Trophoblast cell (in vitro differentiated cells and primary cell): ENCODE results near the gene SLC4A8.

Experiments
- DNase-seq, 2 donors: peaks; one replicate each; pipeline ENCODE4 v3.0.0-alpha.2; 2016
- H2AFZ ChIP-seq: 2 replicates; pipeline ENCODE4 v1.6.1; 2013; ENCODE audit warnings: low read length, moderate library complexity, mild to moderate bottlenecking; ENCODE audit not compliant: insufficient read depth, poor library complexity
- H2AK5ac ChIP-seq: 2 replicates; pipeline ENCODE4 v1.6.1; 2013; ENCODE audit warnings: mild to moderate bottlenecking, low read length
- H2BK120ac ChIP-seq: 2 replicates; pipeline ENCODE4 v1.6.1; 2013; ENCODE audit warnings: low read length, mild to moderate bottlenecking, moderate library complexity; ENCODE audit not compliant: insufficient read depth, poor library complexity
- H2BK12ac ChIP-seq: 2 replicates; pipeline ENCODE4 v1.6.1; 2013; ENCODE audit warnings: mild to moderate bottlenecking, low read length, moderate library complexity
- H2BK5ac ChIP-seq: 2 replicates; pipeline ENCODE4 v1.6.1; 2013; ENCODE audit warnings: low read length, low read depth, moderate library complexity, mild to moderate bottlenecking; ENCODE audit not compliant: poor library complexity
- H3K14ac ChIP-seq: 2 replicates; pipeline ENCODE4 v1.6.1; 2013; ENCODE audit warnings: mild to moderate bottlenecking, low read length
- H3K18ac ChIP-seq: 2 replicates; pipeline ENCODE4 v1.6.1; 2013; ENCODE audit warnings: mild to moderate bottlenecking, low read length
- H3K23ac ChIP-seq: 2 replicates; pipeline ENCODE4 v1.6.1; 2013; ENCODE audit warnings: low read length
- H3K27ac ChIP-seq: 2 replicates; pipeline ENCODE4 v1.5.1; 2013; ENCODE audit warnings: low read depth, mild to moderate bottlenecking, inconsistent platforms, low read length, moderate library complexity
- H3K27me3 ChIP-seq: 2 replicates; pipeline ENCODE4 v1.6.1; 2013; ENCODE audit warnings: inconsistent platforms, mild to moderate bottlenecking, low read length, moderate library complexity; ENCODE audit not compliant: insufficient read depth
- H3K36me3 ChIP-seq, 2 experiments: 1 replicate in 1 of 2; 2 replicates in 1 of 2; pipeline ENCODE4 v1.6.1; 2013; ENCODE audit warnings: low read length in 2 of 2, mild to moderate bottlenecking in 2 of 2, moderate library complexity in 1 of 2; ENCODE audit not compliant: insufficient read depth in 2 of 2, control insufficient read depth in 1 of 2
- H3K4ac ChIP-seq: 2 replicates; pipeline ENCODE4 v1.6.1; 2013; ENCODE audit warnings: low read depth, mild to moderate bottlenecking, low read length, moderate library complexity
- H3K4me1 ChIP-seq, 2 experiments: 1 replicate in 1 of 2; 2 replicates in 1 of 2; pipeline ENCODE4 v1.6.1; 2013; ENCODE audit warnings: low read length in 2 of 2, mild to moderate bottlenecking in 2 of 2, moderate library complexity in 1 of 2; ENCODE audit not compliant: insufficient read depth in 2 of 2, control insufficient read depth in 1 of 2
- H3K4me2 ChIP-seq: 2 replicates; pipeline ENCODE4 v1.6.1; 2013; ENCODE audit warnings: inconsistent platforms, mild to moderate bottlenecking, low read length, moderate library complexity
- H3K4me3 ChIP-seq: 2 replicates; pipeline ENCODE4 v1.5.1; 2013; ENCODE audit warnings: mild to moderate bottlenecking, low read depth, low read length, inconsistent platforms
- H3K79me1 ChIP-seq: one replicate; pipeline ENCODE4 v1.6.1; 2013; ENCODE audit warnings: low read length
- H3K79me2 ChIP-seq: 2 replicates; pipeline ENCODE4 v1.6.1; 2013; ENCODE audit warnings: low read length, mild to moderate bottlenecking; ENCODE audit not compliant: control insufficient read depth, insufficient read depth, poor library complexity
- H3K9ac ChIP-seq: 2 replicates; pipeline ENCODE4 v1.6.1; 2013; ENCODE audit warnings: mild to moderate bottlenecking, low read length
- H3K9me3 ChIP-seq: 2 replicates; pipeline ENCODE4 v1.6.1; 2013; ENCODE audit warnings: low read depth, mild to moderate bottlenecking, control low read depth, inconsistent platforms, low read length; ENCODE audit not compliant: insufficient read depth
- H4K12ac ChIP-seq: 2 replicates; pipeline ENCODE4 v1.6.1; 2013; ENCODE audit warnings: low read depth, mild to moderate bottlenecking, low read length, moderate library complexity
- H4K8ac ChIP-seq: 2 replicates; pipeline ENCODE4 v1.6.1; 2013; ENCODE audit warnings: low read depth, mild to moderate bottlenecking, low read length, moderate library complexity
- H4K91ac ChIP-seq: one replicate; pipeline ENCODE4 v1.6.1; 2013; ENCODE audit warnings: low read depth, mild to moderate bottlenecking, low read length, moderate library complexity
- WGBS: extraction: QIAGEN DNeasy Blood & Tissue Kit; methylation state at CpG from one replicate; pipeline ENCODE4 v1.1.7; 2013; ENCODE audit warnings: missing lambda C conversion rate; ENCODE audit not compliant: insufficient read length, insufficient coverage; ENCODE audit errors: extremely low coverage; 5-methylcytosine and 5-hydroxymethylcytosine counted together

Gene SLC4A8

DNA sequence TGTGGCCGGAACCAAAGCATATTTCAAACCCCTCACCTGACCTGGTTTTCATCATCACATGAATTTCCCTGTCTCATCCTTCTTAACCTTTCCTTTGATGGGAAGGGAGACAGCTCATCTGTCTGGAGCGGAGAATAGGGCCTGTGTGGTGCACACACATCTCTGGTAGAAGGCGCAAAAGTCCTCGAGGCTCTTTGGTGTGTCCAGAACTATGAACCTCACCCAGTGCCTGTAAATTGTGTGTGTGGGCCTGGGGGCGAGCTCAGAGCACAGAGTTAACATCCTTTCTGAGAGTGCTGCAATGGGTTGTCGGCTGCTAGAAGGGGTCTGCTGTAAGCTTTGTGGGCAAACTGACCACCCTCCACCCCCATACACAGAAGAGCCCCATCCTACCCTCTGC, 34.2 kb upstream of the SLC4A8 start:
- Histone ChIP-seq H4K91ac (peak overlapping the region; percentile 99), H3K4me2 (peak overlapping the region; percentile 64), H2BK120ac (peak overlapping the region; percentile 93), H3K18ac (peak overlapping the region; percentile 98), H3K36me3 (peaks cover 9 to 13% of the 10 kb centered on the region in 2 experiments), H2BK5ac (peak overlapping the region; percentile 95), H3K14ac (peak overlapping the region; percentile 98), H4K8ac (peak overlapping the region; percentile 75), H4K12ac (peak overlapping the region; percentile 20), H3K4me1 (peaks cover 41 to 42% of the 10 kb centered on the region in 2 experiments), H3K23ac (no peak overlapping the region), H3K4ac (peak overlapping the region; percentile 96), H3K9ac (peak overlapping the region; percentile 75), H3K4me3 (peak overlapping the region; percentile 74), H2AK5ac (no peak overlapping the region), H3K9me3 (no peaks in the 10 kb centered on the region), H2AFZ (peak overlapping the region; percentile 78), H2BK12ac (peak overlapping the region; percentile 44), H3K79me2 (peaks cover 25% of the 10 kb centered on the region), H3K27me3 (no peaks in the 10 kb centered on the region), H3K27ac (peak overlapping the region; percentile 96), H3K79me1 (peaks cover 67% of the 10 kb centered on the region)
- no CpG with 5 or more reads among the region's 6 CpGs for WGBS
- DNase-seq = peak; percentile 94

DNA sequence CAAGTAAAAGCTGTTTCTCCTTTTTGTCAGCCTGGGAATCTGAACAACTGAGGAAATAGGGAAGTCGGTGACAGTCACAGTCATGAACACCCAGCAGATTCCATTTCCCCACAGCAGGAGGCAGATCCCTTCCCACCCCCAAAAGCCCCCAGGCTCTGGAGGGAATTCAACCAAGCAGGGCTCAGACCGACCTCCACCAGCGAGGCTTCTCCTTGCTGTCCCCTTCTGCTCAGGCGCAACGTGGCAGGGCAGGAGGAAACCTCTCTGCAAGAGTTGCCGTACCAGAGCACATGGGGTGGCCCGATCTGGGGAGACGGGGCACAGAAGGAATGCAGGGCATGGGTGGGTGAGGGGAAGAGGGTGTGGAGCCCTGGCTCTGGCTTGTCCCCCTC, 33.7 kb upstream of the SLC4A8 start:
- Histone ChIP-seq H4K8ac (peak overlapping the region; percentile 75), H3K14ac (peak overlapping the region; percentile 98), H3K4me1 (peaks cover 43% of the 10 kb centered on the region in 2 experiments), H4K91ac (peak overlapping the region; percentile 99), H2AK5ac (peak overlapping the region; percentile 93), H3K4ac (peak overlapping the region; percentile 96), H3K4me2 (peak overlapping the region; percentile 64), H3K23ac (no peak overlapping the region), H3K4me3 (peak overlapping the region; percentile 74), H3K9ac (peak overlapping the region; percentile 75), H4K12ac (peak overlapping the region; percentile 20), H2AFZ (peak overlapping the region; percentile 78), H2BK5ac (peak overlapping the region; percentile 95), H3K79me2 (peaks cover 25% of the 10 kb centered on the region), H3K18ac (peak overlapping the region; percentile 98), H3K27me3 (no peaks in the 10 kb centered on the region), H3K36me3 (peaks cover 9 to 13% of the 10 kb centered on the region in 2 experiments), H3K9me3 (no peaks in the 10 kb centered on the region), H2BK120ac (peak overlapping the region; percentile 93), H3K79me1 (peaks cover 66% of the 10 kb centered on the region), H3K27ac (peak overlapping the region; percentile 96), H2BK12ac (peak overlapping the region; percentile 87)
- no CpG with 5 or more reads among the region's 8 CpGs for WGBS
- peak; percentile 89 to 91 for DNase-seq

DNA sequence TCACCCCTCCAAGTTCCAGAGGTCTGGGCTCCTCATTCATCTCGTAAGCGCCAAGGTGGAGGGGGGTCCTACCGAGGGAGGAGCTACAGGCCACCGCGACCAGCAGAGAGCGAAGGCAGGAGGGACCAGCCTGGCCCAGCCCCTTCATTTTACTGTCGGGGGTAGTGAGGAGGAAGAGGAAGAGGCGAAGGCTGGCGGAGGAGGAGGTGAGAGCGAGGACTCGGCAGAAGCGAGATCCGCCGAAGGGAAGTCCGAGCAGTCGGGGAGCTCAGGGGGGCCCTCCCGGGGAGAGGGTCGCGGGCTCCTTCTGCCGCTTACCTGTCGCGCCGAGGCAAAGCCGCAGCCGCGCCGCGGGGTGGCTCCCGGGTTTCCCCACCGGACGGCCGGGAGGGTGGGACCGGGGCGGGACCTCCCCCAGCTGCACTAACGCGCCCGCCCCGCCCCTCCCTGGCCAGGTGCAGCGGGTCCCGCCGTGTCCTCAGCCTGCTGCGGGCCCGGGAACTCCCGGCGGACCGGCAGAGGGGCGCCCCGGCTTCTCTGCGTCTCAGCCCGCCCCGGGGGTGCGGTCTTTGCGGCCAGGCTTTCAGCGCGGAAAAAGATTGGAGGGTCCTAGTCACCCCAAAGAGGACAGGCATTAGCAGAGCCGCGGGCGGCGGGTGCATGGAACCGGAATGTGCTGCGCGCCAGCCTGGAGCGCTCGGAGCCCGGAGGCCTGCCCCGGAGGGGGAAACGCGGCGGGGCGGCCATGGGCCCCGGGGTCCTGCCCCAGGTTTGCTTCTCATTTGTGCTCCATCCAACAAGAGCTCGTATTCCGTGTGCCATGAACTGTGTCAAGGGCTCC, 33.1 kb upstream of the SLC4A8 start, which contains the start of gene GALNT6:
GALNT6 (minus strand) TSS at position 124 of the 841 bp plus-strand sequence. CDS start 11,625 bp downstream, outside the sequence.
- peak within 1 kb of the TSS; percentile 64 for H3K4me2 ChIP-seq
- H3K27me3 ChIP-seq = no peaks in the 10 kb centered on the region
- peak within 1 kb of the TSS; percentile 96 for H3K4ac ChIP-seq
- H3K36me3 ChIP-seq = peaks cover 9 to 13% of the 10 kb centered on the region in 2 experiments
- peak within 1 kb of the TSS; percentile 97 for H3K9ac ChIP-seq
- peaks cover 61% of the 10 kb centered on the region for H3K79me1 ChIP-seq
- no CpG with 5 or more reads among the region's 73 CpGs for WGBS
- peak within 1 kb of the TSS; percentile 87 for H2BK12ac ChIP-seq
- peak within 1 kb of the TSS; percentile 96 for H3K27ac ChIP-seq
- peak within 1 kb of the TSS; percentile 99 for H4K91ac ChIP-seq
- H4K8ac ChIP-seq = peak within 1 kb of the TSS; percentile 94
- peak within 1 kb of the TSS; percentile 78 for H4K12ac ChIP-seq
- peak within 1 kb of the TSS; percentile 98 for H3K18ac ChIP-seq
- peak within 1 kb of the TSS; percentile 78 for H2AFZ ChIP-seq
- peak within 1 kb of the TSS; percentile 95 for H2BK5ac ChIP-seq
- no peak within 1 kb of the TSS for H3K23ac ChIP-seq
- H3K79me2 ChIP-seq = peaks cover 23% of the 10 kb centered on the region
- H3K9me3 ChIP-seq = no peaks in the 10 kb centered on the region
- H3K4me3 ChIP-seq = peak within 1 kb of the TSS; percentile 74
- peaks cover 38% of the 10 kb centered on the region in 2 experiments for H3K4me1 ChIP-seq
- peak; percentile 67 to 81 for DNase-seq
- H2BK120ac ChIP-seq = peak within 1 kb of the TSS; percentile 93
- H2AK5ac ChIP-seq = peak within 1 kb of the TSS; percentile 93
- peak within 1 kb of the TSS; percentile 98 for H3K14ac ChIP-seq

DNA sequence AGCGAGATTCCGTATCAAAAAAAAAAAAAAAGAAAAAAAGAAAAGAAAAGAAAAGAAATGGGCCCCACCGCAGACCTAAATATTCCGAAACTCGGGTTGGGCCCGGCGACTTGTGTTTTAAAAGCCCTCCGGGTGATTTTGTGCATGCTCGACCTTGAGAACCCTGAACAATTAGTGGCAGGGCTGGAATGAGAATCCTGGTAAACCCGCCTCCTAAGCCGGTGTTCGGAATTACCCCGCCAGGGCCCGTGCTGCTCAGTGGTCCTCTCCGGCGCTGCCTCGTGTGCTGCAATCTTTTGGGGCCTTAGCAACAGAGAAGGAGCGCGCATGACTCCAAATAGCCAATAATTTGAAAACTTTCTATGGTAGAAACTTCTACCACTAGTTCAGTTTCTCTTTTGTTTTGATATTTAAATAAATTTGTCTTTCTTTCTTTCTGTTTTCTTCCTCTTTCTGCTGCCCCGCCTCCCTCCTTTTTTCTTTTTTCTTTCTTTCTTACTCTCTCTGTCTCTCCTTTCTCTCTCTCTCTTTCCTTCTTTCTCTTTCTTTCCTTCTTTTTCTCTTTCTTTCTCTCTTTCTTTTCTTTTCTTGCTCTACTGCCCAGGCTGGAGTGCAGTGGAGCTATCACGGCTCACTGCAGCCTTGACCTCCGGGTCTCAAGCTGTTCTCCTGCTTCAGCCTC, 31.9 kb upstream of the SLC4A8 start:
- Histone ChIP-seq H3K4me3 (peak overlapping the region; percentile 34), H3K27me3 (no peaks in the 10 kb centered on the region), H3K4ac (peak overlapping the region; percentile 82), H3K36me3 (peaks cover 9 to 13% of the 10 kb centered on the region in 2 experiments), H3K4me1 (peaks cover 32% of the 10 kb centered on the region in 2 experiments), H4K12ac (no peak overlapping the region), H2BK120ac (peak overlapping the region; percentile 84), H3K9ac (peak overlapping the region; percentile 16), H2BK5ac (peak overlapping the region; percentile 84), H2BK12ac (peak overlapping the region; percentile 63), H3K4me2 (peak overlapping the region; percentile 46), H3K18ac (peak overlapping the region; percentile 90), H3K79me1 (peaks cover 52% of the 10 kb centered on the region), H3K79me2 (peaks cover 20% of the 10 kb centered on the region), H4K91ac (peak overlapping the region; percentile 85), H3K27ac (peak overlapping the region; percentile 96), H4K8ac (peak overlapping the region; percentile 70), H3K23ac (no peak overlapping the region), H3K14ac (peak overlapping the region; percentile 90), H3K9me3 (no peaks in the 10 kb centered on the region), H2AK5ac (peak overlapping the region; percentile 81), H2AFZ (no peak overlapping the region)
- no CpG with 5 or more reads among the region's 22 CpGs for WGBS
- peak; percentile 92 to 95 for DNase-seq
